PC-3 (cell line): ENCODE measurements around the gene MAD1L1. TPM values are rescaled to one million over a fixed set of nuclear protein-coding genes. Genes with fewer than 3 reads are reported as not detected.

ENCODE experiments used
- ATAC-seq: fragments of 200-7000 bp; cut with Tn5 transposase; 2 replicates; pipeline ENCODE4 v1.9.1; 2020; ENCODE audit warnings: mild to moderate bottlenecking, moderate library complexity
- BruUV-seq: library from RNA; stranded (reverse); fragments of 400-500 nt; replicated peaks from 2 replicates; lab custom pipeline; 2021; lab: Mats Ljungman, UMichigan
- CTCF ChIA-PET: fragments of 300-600 bp; sonication (Branson Sonifier 250); formaldehyde crosslinking; loops from one replicate; lab custom pipeline; 2022; ENCODE audit warnings: antibody characterized with exemption; lab: Charles Lee
- POLR2A ChIA-PET: fragments of 300-600 bp; sonication (Branson Sonifier 250); formaldehyde crosslinking; loops from one replicate; lab custom pipeline; 2022; ENCODE audit warnings: antibody characterized with exemption; ENCODE audit not compliant: unreplicated experiment; lab: Charles Lee
- DNase-seq: peaks from one replicate; pipeline ENCODE4 v3.0.0-alpha.2; 2015
- H2AFZ ChIP-seq: fragments of 300-600 bp; sonication (generic); 2 replicates; pipeline ENCODE4 v1.6.0; 2016; ENCODE audit warnings: antibody characterized with exemption, low read length
- H3F3A ChIP-seq: fragments of 300-600 bp; sonication (generic); one replicate; pipeline ENCODE4 v1.6.0; 2017; ENCODE audit warnings: antibody characterized with exemption, low read length, control low read depth, mild to moderate bottlenecking; ENCODE audit not compliant: unreplicated experiment
- H3K27ac ChIP-seq: fragments of 300-600 bp; sonication (generic); 2 replicates; pipeline ENCODE4 v1.5.1; 2016; ENCODE audit warnings: mild to moderate bottlenecking, low read length
- H3K27me3 ChIP-seq: fragments of 300-600 bp; sonication (generic); 2 replicates; pipeline ENCODE4 v1.6.1; 2016; ENCODE audit warnings: low read length, mixed read lengths
- H3K36me3 ChIP-seq: fragments of 300-600 bp; sonication (generic); 2 replicates; pipeline ENCODE4 v1.6.1; 2016; ENCODE audit warnings: low read depth, mixed run types, low read length, mixed read lengths
- H3K4me1 ChIP-seq: fragments of 300-600 bp; sonication (generic); 2 replicates; pipeline ENCODE4 v1.5.1; 2016; ENCODE audit warnings: low read length; ENCODE audit not compliant: insufficient read depth
- H3K4me2 ChIP-seq: fragments of 300-600 bp; sonication (generic); 2 replicates; pipeline ENCODE4 v1.6.0; 2016; ENCODE audit warnings: low read length
- H3K4me3 ChIP-seq: fragments of 300-600 bp; sonication (generic); 2 replicates; pipeline ENCODE4 v1.5.1; 2016; ENCODE audit warnings: mild to moderate bottlenecking, low read length, mixed read lengths
- H3K79me2 ChIP-seq: fragments of 300-600 bp; sonication (generic); 2 replicates; pipeline ENCODE4 v1.6.1; 2017; ENCODE audit warnings: low read length, mixed read lengths
- H3K9ac ChIP-seq: fragments of 300-600 bp; sonication (generic); 2 replicates; pipeline ENCODE4 v1.6.0; 2016; ENCODE audit warnings: mild to moderate bottlenecking, low read length
- H3K9me2 ChIP-seq: fragments of 300-600 bp; sonication (generic); replicated peaks from 2 replicates; pipeline ENCODE4 v1.6.1; 2016; ENCODE audit warnings: mixed run types, low read length, mixed read lengths
- H3K9me3 ChIP-seq: fragments of 300-600 bp; sonication (generic); 2 replicates; pipeline ENCODE4 v1.6.1; 2016; ENCODE audit warnings: low read length, mixed read lengths
- H4K20me1 ChIP-seq: fragments of 300-600 bp; sonication (generic); 2 replicates; pipeline ENCODE4 v1.6.1; 2016; ENCODE audit warnings: low read length, mixed read lengths
- CTCF ChIP-seq: fragments of 300-600 bp; sonication (generic); conservative IDR thresholded peaks from 2 replicates; pipeline ENCODE4 v1.5.1; 2017; ENCODE audit warnings: antibody characterized with exemption, low read depth, mild to moderate bottlenecking, low read length
- EZH2 ChIP-seq: fragments of 300-600 bp; sonication (generic); IDR thresholded peaks from one replicate; pipeline ENCODE4 v1.6.1; 2017; ENCODE audit warnings: antibody characterized with exemption, mild to moderate bottlenecking, low read length; ENCODE audit not compliant: unreplicated experiment
- EZH2phosphoT487 ChIP-seq: fragments of 300-600 bp; sonication (generic); IDR thresholded peaks from 2 replicates; pipeline ENCODE4 v1.6.1; 2018; ENCODE audit warnings: mild to moderate bottlenecking, antibody characterized with exemption, low read length, borderline replicate concordance
- intact Hi-C: fragments of 100-400 bp; cut with micrococcal nuclease; formaldehyde crosslinking; loops from 2 replicates; pipeline ENCODE4 v1.9.0; 2023
- total RNA-seq: library from RNA; depleted of rRNA; stranded (reverse); fragments of >200 nt; gene quantifications from 2 replicates; pipeline ENCODE4 v1.2.3, GENCODE V29; 2014

Gene MAD1L1
- total RNA-seq, 1 experiment from 2014 or later: 88.4 TPM

DNA sequence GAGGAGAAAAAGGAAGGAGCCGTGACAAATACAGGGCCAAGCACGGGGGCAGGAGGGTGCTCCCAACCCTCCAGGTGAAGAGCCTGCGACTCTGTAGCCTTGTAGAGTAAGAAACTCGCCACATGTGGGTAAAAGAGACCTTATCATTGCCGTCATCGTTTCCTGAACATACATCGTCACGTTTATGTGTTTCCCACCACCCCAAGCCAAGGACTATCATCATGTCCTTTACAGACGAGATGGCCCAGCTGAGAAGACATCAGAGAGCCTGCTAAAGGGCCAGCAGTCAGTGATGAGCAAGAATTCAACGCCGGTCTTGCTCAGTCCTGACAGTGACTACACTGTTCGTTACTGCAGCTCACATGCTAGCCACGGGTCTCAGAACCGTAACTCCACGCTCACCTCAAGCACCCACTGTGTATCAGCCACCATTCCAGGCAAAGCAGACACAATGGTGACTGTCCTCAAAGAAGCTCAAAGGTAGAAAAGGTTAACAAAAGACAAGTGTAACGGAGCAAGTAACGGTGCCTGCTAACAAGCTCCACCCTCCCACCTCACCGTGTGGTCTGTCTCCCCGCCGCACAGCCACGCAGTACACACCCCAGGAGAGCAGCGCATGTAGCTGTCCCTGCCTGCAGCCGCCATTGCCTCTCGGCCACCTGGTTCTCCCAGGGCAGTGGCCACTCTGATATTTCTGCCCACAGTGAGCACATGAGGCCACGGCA is 147.8 kb downstream of the MAD1L1 start:
- no peak for DNase-seq
- Histone ChIP-seq H2AFZ (no peak overlapping the region), H3F3A (no peaks in the 10 kb centered on the region), H3K27ac (no peak overlapping the region), H3K4me1 (no peaks in the 10 kb centered on the region), H3K79me2 (no peaks in the 10 kb centered on the region), H3K27me3 (no peaks in the 10 kb centered on the region), H3K9me3 (no peaks in the 10 kb centered on the region), H3K9me2 (no peaks in the 10 kb centered on the region), H3K4me2 (no peak overlapping the region), H4K20me1 (no peaks in the 10 kb centered on the region), H3K36me3 (no peaks in the 10 kb centered on the region), H3K9ac (no peak overlapping the region), H3K4me3 (no peak overlapping the region)
- ATAC-seq: no peak
- intact Hi-C loops: no loop called here
- ChIA-PET CTCF (no interaction called here), POLR2A (no interaction called here)
- TF ChIP-seq EZH2phosphoT487 (no peak), CTCF (no peak), EZH2 (no peak)
- BruUV-seq: no TSS peak

DNA sequence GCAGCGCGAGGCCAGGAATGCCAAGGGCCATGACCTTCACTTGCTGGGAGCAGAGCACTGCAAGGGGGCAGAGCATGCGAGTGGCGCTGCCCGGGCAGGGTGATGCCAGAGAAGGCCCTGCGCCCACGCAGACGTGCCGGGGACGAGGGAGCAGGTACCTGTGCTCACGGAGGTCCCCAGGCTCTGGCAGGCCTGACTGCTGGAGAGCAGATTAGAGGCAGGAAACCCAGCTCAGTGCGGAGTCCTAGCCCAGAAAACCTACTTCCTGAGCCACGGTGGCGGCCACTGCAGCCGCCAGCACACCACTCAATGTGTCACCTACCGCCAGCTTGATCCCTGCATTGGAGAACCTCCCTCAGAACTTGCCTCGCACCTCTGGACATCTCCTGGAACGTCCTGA is 148.4 kb downstream of the MAD1L1 start:
- H3K4me2 ChIP-seq: no peak overlapping the region
- no peak overlapping the region for H2AFZ ChIP-seq
- H3K9me2 ChIP-seq: no peaks in the 10 kb centered on the region
- intact Hi-C loops: no loop called here
- POLR2A ChIA-PET: no interaction called here
- no peaks in the 10 kb centered on the region for H3K9me3 ChIP-seq
- DNase-seq (no peak), ATAC-seq (no peak)
- H3K79me2 ChIP-seq: no peaks in the 10 kb centered on the region
- H3K9ac ChIP-seq: no peak overlapping the region
- no peaks in the 10 kb centered on the region for H4K20me1 ChIP-seq
- BruUV-seq: no TSS peak
- H3K4me3 ChIP-seq: no peak overlapping the region
- CTCF ChIA-PET: no interaction called here
- no peak for TF ChIP-seq EZH2phosphoT487
- no peak for TF ChIP-seq CTCF
- no peak for TF ChIP-seq EZH2
- no peaks in the 10 kb centered on the region for H3F3A ChIP-seq
- no peaks in the 10 kb centered on the region for H3K4me1 ChIP-seq
- H3K27me3 ChIP-seq: no peaks in the 10 kb centered on the region
- H3K36me3 ChIP-seq: no peaks in the 10 kb centered on the region
- H3K27ac ChIP-seq: no peak overlapping the region

DNA sequence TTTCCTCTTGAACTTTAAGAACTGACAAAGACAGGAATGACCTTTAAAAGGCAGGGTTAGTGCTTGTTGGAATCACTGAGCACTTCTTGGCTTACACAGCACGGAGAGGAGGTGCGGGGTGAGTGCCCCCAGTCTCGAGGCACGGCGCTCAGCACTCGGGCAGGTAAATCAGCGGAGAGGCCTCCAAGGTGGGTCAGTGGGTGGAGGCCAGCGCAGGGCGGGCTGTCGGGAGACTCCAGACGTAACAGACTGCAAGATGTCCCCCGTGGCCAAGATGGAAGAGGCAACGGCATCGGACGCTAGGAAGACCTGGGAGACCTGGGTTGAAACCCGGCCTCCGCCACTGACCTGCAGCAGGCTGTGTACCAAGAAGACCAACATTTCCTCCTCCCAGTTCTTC is 149.4 kb downstream of the MAD1L1 start:
- Histone ChIP-seq H3K9me2 (no peaks in the 10 kb centered on the region), H4K20me1 (no peaks in the 10 kb centered on the region), H3K79me2 (no peaks in the 10 kb centered on the region), H3K27me3 (no peaks in the 10 kb centered on the region), H3K4me3 (no peak overlapping the region), H2AFZ (no peak overlapping the region), H3K9ac (no peak overlapping the region), H3K27ac (no peak overlapping the region), H3K4me1 (no peaks in the 10 kb centered on the region), H3K36me3 (no peaks in the 10 kb centered on the region), H3K4me2 (no peak overlapping the region), H3K9me3 (no peaks in the 10 kb centered on the region), H3F3A (no peaks in the 10 kb centered on the region)
- TF ChIP-seq EZH2phosphoT487 (no peak), EZH2 (no peak), CTCF (no peak)
- ChIA-PET POLR2A (no interaction called here), CTCF (no interaction called here)
- ATAC-seq (no peak), DNase-seq (no peak)
- intact Hi-C loops: no loop called here
- no TSS peak for BruUV-seq
